ENCODE results near the gene DNER. TPM values are rescaled to one million over a fixed set of nuclear protein-coding genes. Genes with fewer than 3 reads are reported as not detected.

The DNER gene
- total and polyA plus RNA-seq, 2 of the 13 experiments (the other 11 are each of a cell fraction or from before 2014, with no cell fraction given): not detected

DNA sequence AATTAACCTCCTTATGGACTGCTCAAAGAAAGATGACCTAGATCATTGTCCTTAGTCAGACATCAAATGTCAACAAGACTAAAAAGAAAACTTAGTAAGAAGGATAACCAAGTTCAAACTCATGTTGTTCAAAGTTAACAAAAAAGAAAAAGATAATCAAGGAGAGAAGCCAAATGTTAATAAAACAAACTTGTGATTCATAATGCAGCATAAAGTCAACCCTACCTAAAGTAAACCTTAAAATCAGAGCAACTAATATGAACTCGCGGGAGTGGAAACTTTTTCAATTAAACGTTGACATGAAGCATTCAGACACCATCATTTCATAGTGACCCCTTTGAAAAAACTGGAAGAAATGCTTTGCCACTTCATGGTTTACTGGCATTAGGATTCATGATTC lies 52.9 kb downstream of the DNER start:
- DNase-seq (ENCODE audit: low spot score): no peak
- H4K20me1 ChIP-seq (ENCODE audit: insufficient read depth, low read length): no peaks in the 10 kb centered on the region
- no peak for ATAC-seq
- 26% methylated on average over 3 of the region's 3 CpGs for WGBS (ENCODE audit: low lambda C conversion rate)
- H3K27me3 ChIP-seq (ENCODE audit: control insufficient read depth in 1 of 2, insufficient read depth in 2 of 2, low read length in 2 of 2): no peaks in the 10 kb centered on the region; a peak in 1 of 5 replicates
- ChIA-PET CTCF (ENCODE audit: low intra/inter-chr PET ratio, low total read pairs) (no interaction called here), POLR2A (no interaction called here)
- in situ Hi-C loops (cut with HindIII; ENCODE audit: extremely low pct_ligation_motif_present, low pct_unique_long_range_greater_than_20kb): no loop called here
- intact Hi-C loops (cut with micrococcal nuclease; ENCODE audit: unreplicated experiment): no loop called here
- no peaks in the 10 kb centered on the region for H3K36me3 ChIP-seq (replicated peaks in 1 of 2; ENCODE audit: control insufficient read depth in 1 of 2, insufficient read depth in 2 of 2, low read length in 2 of 2)
- BruUV-seq (replicated peaks): no TSS peak
- H3K4me3 ChIP-seq (replicated peaks in 1 of 3; ENCODE audit: insufficient read depth in 1 of 3, low read depth in 2 of 3, low read length in 3 of 3): no peak overlapping the region
- H3K79me2 ChIP-seq (ENCODE audit: insufficient read depth, low read length): no peaks in the 10 kb centered on the region
- H2AFZ ChIP-seq (ENCODE audit: low read length): no peak overlapping the region
- H3K4me1 ChIP-seq (ENCODE audit: insufficient read depth, low read length): no peaks in the 10 kb centered on the region
- H3K9me3 ChIP-seq (ENCODE audit: low read length): no peaks in the 10 kb centered on the region
- FAIRE-seq: no peak
- H3K27ac ChIP-seq (ENCODE audit: extremely low read length, insufficient read depth, low read length): no peak overlapping the region
- no peak overlapping the region for H3K9ac ChIP-seq (ENCODE audit: insufficient read depth, low read depth, low read length)
- H3K4me2 ChIP-seq (ENCODE audit: low read depth, low read length): no peak overlapping the region
- TF ChIP-seq, protein P1, sequence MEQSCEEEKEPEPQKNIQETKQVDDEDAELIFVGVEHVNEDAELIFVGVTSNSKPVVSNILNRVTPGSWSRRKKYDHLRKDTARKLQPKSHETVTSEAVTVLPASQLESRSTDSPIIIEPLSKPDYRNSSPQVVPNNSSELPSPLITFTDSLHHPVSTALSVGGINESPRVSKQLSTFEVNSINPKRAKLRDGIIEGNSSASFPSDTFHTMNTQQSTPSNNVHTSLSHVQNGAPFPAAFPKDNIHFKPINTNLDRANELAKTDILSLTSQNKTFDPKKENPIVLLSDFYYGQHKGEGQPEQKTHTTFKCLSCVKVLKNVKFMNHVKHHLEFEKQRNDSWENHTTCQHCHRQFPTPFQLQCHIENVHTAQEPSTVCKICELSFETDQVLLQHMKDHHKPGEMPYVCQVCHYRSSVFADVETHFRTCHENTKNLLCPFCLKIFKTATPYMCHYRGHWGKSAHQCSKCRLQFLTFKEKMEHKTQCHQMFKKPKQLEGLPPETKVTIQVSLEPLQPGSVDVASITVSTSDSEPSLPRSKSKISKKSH (CRISPR knock-in tag; IDR thresholded peaks at IDR 0.05; ENCODE audit: borderline replicate concordance): no peak
- no peak for TF ChIP-seq MEIS1 (CRISPR knock-in tag; IDR thresholded peaks at IDR 0.05; ENCODE audit: borderline replicate concordance)
- TF ChIP-seq, protein P2, sequence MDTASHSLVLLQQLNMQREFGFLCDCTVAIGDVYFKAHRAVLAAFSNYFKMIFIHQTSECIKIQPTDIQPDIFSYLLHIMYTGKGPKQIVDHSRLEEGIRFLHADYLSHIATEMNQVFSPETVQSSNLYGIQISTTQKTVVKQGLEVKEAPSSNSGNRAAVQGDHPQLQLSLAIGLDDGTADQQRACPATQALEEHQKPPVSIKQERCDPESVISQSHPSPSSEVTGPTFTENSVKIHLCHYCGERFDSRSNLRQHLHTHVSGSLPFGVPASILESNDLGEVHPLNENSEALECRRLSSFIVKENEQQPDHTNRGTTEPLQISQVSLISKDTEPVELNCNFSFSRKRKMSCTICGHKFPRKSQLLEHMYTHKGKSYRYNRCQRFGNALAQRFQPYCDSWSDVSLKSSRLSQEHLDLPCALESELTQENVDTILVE (CRISPR knock-in tag; IDR thresholded peaks at IDR 0.05): no peak
- TF ChIP-seq KLF15 (CRISPR knock-in tag; IDR thresholded peaks at IDR 0.05; ENCODE audit: borderline replicate concordance): no peak
- TF ChIP-seq, protein P3, sequence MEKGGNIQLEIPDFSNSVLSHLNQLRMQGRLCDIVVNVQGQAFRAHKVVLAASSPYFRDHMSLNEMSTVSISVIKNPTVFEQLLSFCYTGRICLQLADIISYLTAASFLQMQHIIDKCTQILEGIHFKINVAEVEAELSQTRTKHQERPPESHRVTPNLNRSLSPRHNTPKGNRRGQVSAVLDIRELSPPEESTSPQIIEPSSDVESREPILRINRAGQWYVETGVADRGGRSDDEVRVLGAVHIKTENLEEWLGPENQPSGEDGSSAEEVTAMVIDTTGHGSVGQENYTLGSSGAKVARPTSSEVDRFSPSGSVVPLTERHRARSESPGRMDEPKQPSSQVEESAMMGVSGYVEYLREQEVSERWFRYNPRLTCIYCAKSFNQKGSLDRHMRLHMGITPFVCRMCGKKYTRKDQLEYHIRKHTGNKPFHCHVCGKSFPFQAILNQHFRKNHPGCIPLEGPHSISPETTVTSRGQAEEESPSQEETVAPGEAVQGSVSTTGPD (CRISPR knock-in tag; IDR thresholded peaks at IDR 0.05): no peak
- TF ChIP-seq, protein P4, sequence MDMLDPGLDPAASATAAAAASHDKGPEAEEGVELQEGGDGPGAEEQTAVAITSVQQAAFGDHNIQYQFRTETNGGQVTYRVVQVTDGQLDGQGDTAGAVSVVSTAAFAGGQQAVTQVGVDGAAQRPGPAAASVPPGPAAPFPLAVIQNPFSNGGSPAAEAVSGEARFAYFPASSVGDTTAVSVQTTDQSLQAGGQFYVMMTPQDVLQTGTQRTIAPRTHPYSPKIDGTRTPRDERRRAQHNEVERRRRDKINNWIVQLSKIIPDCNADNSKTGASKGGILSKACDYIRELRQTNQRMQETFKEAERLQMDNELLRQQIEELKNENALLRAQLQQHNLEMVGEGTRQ (IDR thresholded peaks at IDR 0.05; ENCODE audit: low read depth, low read length): no peak
- TF ChIP-seq, protein P4 (CRISPR knock-in tag; IDR thresholded peaks at IDR 0.05; ENCODE audit: borderline replicate concordance): no peak
- no peak for TF ChIP-seq RFX1 (IDR thresholded peaks at IDR 0.05)
- TF ChIP-seq, protein P5, sequence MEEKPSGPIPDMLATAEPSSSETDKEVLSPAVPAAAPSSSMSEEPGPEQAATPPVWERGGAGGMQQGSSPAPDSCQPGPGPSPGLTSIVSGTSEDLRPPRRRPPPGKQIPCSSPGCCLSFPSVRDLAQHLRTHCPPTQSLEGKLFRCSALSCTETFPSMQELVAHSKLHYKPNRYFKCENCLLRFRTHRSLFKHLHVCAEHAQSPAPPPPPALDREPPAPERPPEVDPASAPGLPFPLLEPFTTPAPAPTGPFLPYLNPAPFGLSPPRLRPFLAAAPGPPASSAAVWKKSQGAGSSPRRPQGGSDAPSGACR (CRISPR knock-in tag; IDR thresholded peaks at IDR 0.05): no peak
- TF ChIP-seq HOXD1 (CRISPR knock-in tag; IDR thresholded peaks at IDR 0.05): no peak
- TF ChIP-seq TMF1 (CRISPR knock-in tag; IDR thresholded peaks at IDR 0.05; ENCODE audit: low read depth): no peak
- TF ChIP-seq, protein P6, sequence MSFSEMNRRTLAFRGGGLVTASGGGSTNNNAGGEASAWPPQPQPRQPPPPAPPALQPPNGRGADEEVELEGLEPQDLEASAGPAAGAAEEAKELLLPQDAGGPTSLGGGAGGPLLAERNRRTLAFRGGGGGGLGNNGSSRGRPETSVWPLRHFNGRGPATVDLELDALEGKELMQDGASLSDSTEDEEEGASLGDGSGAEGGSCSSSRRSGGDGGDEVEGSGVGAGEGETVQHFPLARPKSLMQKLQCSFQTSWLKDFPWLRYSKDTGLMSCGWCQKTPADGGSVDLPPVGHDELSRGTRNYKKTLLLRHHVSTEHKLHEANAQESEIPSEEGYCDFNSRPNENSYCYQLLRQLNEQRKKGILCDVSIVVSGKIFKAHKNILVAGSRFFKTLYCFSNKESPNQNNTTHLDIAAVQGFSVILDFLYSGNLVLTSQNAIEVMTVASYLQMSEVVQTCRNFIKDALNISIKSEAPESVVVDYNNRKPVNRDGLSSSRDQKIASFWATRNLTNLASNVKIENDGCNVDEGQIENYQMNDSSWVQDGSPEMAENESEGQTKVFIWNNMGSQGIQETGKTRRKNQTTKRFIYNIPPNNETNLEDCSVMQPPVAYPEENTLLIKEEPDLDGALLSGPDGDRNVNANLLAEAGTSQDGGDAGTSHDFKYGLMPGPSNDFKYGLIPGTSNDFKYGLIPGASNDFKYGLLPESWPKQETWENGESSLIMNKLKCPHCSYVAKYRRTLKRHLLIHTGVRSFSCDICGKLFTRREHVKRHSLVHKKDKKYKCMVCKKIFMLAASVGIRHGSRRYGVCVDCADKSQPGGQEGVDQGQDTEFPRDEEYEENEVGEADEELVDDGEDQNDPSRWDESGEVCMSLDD (CRISPR knock-in tag; IDR thresholded peaks at IDR 0.05; ENCODE audit: borderline replicate concordance): no peak
- no peak for TF ChIP-seq ASH2L (IDR thresholded peaks at IDR 0.05; ENCODE audit: insufficient read length, low read depth, low read length)
- no peak for TF ChIP-seq AKAP8 (CRISPR knock-in tag; IDR thresholded peaks at IDR 0.05)
- TF ChIP-seq NRL (CRISPR knock-in tag; IDR thresholded peaks at IDR 0.05; ENCODE audit: borderline replicate concordance): no peak

Data from HepG2 (cell line).